Measurements from ENCODE around the gene OR5K3.

DNA sequence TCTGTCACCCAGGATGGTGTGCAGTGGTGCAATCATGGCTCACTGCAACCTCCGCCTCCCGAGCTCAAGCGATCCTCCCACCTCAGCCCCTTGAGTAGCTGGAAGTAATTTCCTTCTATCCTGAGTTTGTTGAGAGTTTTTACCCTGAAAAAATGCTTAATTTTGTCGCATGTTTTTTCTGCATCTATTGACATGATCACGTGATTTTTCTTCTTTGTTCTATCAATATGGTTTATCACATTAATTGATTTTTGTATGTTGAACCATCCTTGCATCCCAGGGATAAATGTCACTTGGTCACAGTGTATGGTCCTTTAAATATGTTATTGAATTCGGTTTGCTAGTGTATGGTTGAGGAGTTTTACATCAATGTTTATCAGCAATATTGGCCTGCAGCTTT lies 48.7 kb upstream of the OR5K3 start:
- TF ChIP-seq RAD21 (IDR thresholded peaks at IDR 0.05; ENCODE audit: low read depth) = no peak
- TF ChIP-seq, protein P1, sequence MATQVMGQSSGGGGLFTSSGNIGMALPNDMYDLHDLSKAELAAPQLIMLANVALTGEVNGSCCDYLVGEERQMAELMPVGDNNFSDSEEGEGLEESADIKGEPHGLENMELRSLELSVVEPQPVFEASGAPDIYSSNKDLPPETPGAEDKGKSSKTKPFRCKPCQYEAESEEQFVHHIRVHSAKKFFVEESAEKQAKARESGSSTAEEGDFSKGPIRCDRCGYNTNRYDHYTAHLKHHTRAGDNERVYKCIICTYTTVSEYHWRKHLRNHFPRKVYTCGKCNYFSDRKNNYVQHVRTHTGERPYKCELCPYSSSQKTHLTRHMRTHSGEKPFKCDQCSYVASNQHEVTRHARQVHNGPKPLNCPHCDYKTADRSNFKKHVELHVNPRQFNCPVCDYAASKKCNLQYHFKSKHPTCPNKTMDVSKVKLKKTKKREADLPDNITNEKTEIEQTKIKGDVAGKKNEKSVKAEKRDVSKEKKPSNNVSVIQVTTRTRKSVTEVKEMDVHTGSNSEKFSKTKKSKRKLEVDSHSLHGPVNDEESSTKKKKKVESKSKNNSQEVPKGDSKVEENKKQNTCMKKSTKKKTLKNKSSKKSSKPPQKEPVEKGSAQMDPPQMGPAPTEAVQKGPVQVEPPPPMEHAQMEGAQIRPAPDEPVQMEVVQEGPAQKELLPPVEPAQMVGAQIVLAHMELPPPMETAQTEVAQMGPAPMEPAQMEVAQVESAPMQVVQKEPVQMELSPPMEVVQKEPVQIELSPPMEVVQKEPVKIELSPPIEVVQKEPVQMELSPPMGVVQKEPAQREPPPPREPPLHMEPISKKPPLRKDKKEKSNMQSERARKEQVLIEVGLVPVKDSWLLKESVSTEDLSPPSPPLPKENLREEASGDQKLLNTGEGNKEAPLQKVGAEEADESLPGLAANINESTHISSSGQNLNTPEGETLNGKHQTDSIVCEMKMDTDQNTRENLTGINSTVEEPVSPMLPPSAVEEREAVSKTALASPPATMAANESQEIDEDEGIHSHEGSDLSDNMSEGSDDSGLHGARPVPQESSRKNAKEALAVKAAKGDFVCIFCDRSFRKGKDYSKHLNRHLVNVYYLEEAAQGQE (IDR thresholded peaks at IDR 0.05; ENCODE audit: low read depth) = no peak
- no peak for TF ChIP-seq YY1 (IDR thresholded peaks at IDR 0.05; ENCODE audit: low read depth)
- no peak for TF ChIP-seq FOXM1 (IDR thresholded peaks at IDR 0.05; ENCODE audit: borderline replicate concordance, low read depth)
- no peak for TF ChIP-seq USF1 (IDR thresholded peaks at IDR 0.05)
- no peak for TF ChIP-seq EP300 (IDR thresholded peaks at IDR 0.05; ENCODE audit: borderline replicate concordance)
- TF ChIP-seq TAF1 (IDR thresholded peaks at IDR 0.05; ENCODE audit: low read depth) = no peak
- TF ChIP-seq CREB1 (IDR thresholded peaks at IDR 0.05; ENCODE audit: low read depth) = no peak
- TF ChIP-seq, protein P2, sequence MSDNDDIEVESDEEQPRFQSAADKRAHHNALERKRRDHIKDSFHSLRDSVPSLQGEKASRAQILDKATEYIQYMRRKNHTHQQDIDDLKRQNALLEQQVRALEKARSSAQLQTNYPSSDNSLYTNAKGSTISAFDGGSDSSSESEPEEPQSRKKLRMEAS (IDR thresholded peaks at IDR 0.05) = no peak
- TF ChIP-seq NFIC (IDR thresholded peaks at IDR 0.05) = no peak
- no peak for TF ChIP-seq ZBTB7A (IDR thresholded peaks at IDR 0.05; ENCODE audit: low read depth)
- TF ChIP-seq TEAD4 (IDR thresholded peaks at IDR 0.05) = no peak
- no peak for TF ChIP-seq TCF12 (IDR thresholded peaks at IDR 0.05; ENCODE audit: low read depth)
